ENCODE results near the gene RIPOR1.

Gene RIPOR1

DNA sequence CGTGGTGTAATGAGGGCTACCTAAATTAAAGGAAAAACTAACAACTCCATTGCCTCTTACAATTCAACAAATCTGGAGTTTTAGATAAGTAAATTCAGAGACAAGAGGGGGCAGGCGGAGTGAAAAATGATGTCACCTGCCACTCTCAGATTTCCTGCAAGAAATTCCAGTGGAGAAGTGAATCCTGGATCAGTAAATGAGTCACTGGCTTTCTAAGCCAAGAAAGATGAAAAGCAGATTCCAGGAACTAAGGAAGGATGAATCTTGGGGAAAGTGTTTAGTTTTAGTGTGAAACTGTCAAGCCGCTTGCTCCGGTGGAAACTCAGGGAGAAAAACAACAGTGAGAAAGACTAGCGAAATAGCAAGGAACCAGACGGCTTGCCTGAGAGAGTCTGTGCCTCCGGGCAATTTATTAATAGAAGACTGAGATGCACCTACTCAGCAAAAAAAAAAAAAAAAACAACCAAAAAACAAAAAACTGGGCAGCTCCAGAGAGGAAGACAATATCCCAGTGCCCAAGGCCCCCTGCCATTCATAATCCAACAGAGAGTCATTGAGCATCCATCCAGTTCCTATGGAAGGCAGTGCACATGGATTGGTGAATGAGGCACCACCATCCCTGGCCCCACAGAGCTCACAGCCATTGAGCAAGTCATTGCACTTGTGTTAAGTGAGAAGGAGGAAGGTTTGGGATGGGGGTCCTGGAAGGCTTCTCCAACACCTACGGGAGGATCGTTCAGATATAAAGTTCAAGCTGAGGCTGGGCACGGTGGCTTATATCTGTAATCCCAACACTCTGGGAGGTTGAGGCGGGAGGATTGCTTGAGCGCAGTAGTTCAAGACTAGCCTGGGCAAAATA lies 12.1 kb upstream of the RIPOR1 start:
- POLR2A ChIA-PET: no interaction called here
- TF ChIP-seq, protein P1, sequence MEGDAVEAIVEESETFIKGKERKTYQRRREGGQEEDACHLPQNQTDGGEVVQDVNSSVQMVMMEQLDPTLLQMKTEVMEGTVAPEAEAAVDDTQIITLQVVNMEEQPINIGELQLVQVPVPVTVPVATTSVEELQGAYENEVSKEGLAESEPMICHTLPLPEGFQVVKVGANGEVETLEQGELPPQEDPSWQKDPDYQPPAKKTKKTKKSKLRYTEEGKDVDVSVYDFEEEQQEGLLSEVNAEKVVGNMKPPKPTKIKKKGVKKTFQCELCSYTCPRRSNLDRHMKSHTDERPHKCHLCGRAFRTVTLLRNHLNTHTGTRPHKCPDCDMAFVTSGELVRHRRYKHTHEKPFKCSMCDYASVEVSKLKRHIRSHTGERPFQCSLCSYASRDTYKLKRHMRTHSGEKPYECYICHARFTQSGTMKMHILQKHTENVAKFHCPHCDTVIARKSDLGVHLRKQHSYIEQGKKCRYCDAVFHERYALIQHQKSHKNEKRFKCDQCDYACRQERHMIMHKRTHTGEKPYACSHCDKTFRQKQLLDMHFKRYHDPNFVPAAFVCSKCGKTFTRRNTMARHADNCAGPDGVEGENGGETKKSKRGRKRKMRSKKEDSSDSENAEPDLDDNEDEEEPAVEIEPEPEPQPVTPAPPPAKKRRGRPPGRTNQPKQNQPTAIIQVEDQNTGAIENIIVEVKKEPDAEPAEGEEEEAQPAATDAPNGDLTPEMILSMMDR (IDR thresholded peaks at IDR 0.05; ENCODE audit: insufficient read depth, low read length, missing control alignments): no peak
- DNase-seq (ENCODE audit: low read depth, low spot score): no peak
- CTCF ChIA-PET: interaction anchor here (0.8 to 25.0 kb wide), 14 partner anchors 9 to 328 kb away, joined by 3 to 661 read pairs (median 4); partner anchors contain the start of genes ACD, AGRP, ATP6V0D1 and C16orf86
- no peak overlapping the region for H3K4me3 ChIP-seq (ENCODE audit: low read depth, low read length)

DNA sequence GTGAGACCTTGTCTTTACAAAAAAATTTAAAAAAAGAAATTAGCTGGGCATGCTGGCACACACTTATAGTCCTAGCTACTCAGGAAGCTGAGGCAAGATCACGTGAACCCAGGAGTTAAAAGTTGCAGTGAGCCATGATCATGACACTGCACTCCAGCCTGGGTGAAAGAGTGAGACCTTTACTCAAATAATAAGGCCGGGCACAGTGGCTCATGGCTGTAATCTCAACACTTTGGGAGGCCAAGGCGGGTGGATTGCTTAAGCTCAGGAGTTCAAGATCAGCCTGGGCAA lies 11.5 kb upstream of the RIPOR1 start:
- TF ChIP-seq, protein P1 (IDR thresholded peaks at IDR 0.05; ENCODE audit: insufficient read depth, low read length, missing control alignments): no peak
- CTCF ChIA-PET: interaction anchor here (0.8 to 25.0 kb wide), 12 partner anchors 9 to 327 kb away, joined by 3 to 661 read pairs (median 4); partner anchors contain the start of genes ACD, AGRP, ATP6V0D1 and C16orf86
- no peak overlapping the region for H3K4me3 ChIP-seq (ENCODE audit: low read depth, low read length)
- no peak for DNase-seq (ENCODE audit: low read depth, low spot score)
- POLR2A ChIA-PET: no interaction called here

DNA sequence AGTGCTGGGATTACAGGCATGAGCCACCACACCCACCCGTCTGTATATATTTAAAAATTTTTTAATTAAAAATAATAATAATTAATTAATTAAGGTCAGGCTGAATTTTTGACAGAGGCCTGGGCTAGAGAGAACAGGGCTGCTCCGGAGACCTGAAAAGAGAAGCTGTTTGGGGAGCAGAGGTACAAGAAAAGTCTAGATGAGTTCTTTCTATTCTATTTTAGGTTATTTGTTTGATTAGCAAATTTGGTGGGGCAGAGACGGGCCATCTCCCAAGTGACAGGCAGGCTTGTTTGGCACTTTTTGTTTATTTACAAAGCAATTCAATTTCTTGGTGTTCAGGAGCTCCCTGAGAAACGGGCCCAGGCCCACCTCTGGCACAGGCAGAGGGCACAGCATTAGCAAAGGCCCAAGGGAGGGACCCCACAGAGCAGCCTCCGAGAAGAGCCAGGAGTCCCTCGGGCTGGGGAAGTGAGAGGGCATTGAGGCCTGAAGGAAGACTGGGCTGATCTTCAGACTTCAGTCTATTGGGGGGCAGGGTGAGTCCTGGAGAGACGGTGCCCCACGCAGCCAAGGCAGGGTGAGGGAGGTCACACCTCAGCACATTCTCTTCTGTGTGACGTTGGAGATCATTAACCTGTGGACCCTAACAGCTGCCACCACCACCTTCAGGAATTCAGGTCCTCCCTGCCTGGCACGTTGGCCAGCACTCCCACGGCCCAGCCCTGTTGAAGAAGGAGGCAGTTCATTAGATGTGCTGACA lies 10.8 kb upstream of the RIPOR1 start:
- CTCF ChIA-PET: interaction anchor here (0.7 to 25.0 kb wide), 10 partner anchors 9 to 326 kb away, joined by 3 to 661 read pairs (median 3); partner anchors contain the start of genes ACD, AGRP, ATP6V0D1 and C16orf86
- H3K4me3 ChIP-seq (ENCODE audit: low read depth, low read length): no peak overlapping the region
- DNase-seq (ENCODE audit: low read depth, low spot score): no peak
- TF ChIP-seq, protein P1 (IDR thresholded peaks at IDR 0.05; ENCODE audit: insufficient read depth, low read length, missing control alignments): no peak
- POLR2A ChIA-PET: no interaction called here

DNA sequence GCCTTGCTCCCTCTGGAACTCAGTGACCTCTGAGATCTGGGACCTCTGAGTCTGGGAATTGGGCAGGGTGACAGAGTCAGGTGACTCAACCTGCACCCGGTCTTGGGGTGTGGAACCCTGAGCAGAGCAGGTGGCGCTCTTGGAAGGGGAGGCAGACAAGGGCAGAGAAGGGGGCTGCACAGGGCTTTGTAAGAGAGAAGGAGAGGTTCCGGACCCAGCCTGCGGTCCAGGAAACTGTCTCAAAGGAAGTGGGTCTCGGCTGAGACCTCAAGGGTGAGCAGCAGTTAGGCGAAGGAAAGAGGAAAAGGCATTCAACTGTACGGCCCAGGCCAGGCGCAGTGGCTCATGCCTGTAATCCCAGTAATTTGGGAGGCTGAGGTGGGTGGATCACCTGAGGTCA lies 10.0 kb upstream of the RIPOR1 start:
- TF ChIP-seq, protein P1 (IDR thresholded peaks at IDR 0.05; ENCODE audit: insufficient read depth, low read length, missing control alignments): no peak
- H3K4me3 ChIP-seq (ENCODE audit: low read depth, low read length): no peak overlapping the region
- ChIA-PET CTCF (interaction anchor here (5.4 to 25.0 kb wide), 5 partner anchors 14 to 147 kb away, joined by 80 to 661 read pairs (median 174); partner anchors contain the start of genes ACD, AGRP, ATP6V0D1 and C16orf86), POLR2A (no interaction called here)
- no peak for DNase-seq (ENCODE audit: low read depth, low spot score)

DNA sequence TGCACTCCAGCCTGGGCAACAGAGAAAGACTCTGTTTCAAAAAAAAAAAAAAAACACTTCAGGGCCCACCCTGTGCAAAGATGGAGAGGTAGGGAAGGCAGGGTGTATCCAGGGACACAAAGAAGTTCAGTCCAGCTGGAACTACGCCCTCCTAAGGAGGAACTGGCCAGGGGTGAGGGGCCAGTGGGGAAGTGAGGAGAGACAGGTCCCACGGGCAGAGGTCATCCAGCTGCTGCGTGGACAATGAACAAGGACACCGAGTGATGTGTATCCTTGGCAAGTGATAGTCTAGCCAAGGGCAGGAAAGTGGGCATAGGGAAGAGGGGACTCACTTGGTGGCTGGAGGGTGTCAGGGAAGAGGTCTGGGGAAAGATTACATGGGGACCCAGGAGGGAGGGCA lies 9.4 kb upstream of the RIPOR1 start:
- CTCF ChIA-PET: interaction anchor here (2.3 to 25.0 kb wide), 9 partner anchors 14 to 416 kb away, joined by 10 to 661 read pairs (median 80); partner anchors contain the start of genes ACD, AGRP, ATP6V0D1 and C16orf86
- H3K4me3 ChIP-seq (ENCODE audit: low read depth, low read length): no peak overlapping the region
- TF ChIP-seq, protein P1 (IDR thresholded peaks at IDR 0.05; ENCODE audit: insufficient read depth, low read length, missing control alignments): no peak
- DNase-seq (ENCODE audit: low read depth, low spot score): no peak
- POLR2A ChIA-PET: no interaction called here

Measured in AG04449 (cell line).